Liver (tissue), 9 donors: ENCODE measurements around the gene HJURP. TPM values are rescaled to one million over a fixed set of nuclear protein-coding genes. Genes with fewer than 3 reads are reported as not detected.

ENCODE experiments used
- DNase-seq: peaks from one replicate; pipeline ENCODE4 v3.0.0-alpha.2; 2017; ENCODE audit warnings: low spot score
- H3K27ac ChIP-seq, 2 donors: one replicate each; pipeline ENCODE4 v1.7.0; 2013; ENCODE audit warnings: inconsistent platforms in 2 of 2, low read length in 2 of 2, control low read depth in 1 of 2, low read depth in 1 of 2, mild to moderate bottlenecking in 1 of 2
- H3K27me3 ChIP-seq, 4 donors: one replicate each; pipeline versions ENCODE4 v1.6.1 to v1.7.0; 2013; ENCODE audit warnings: low read length in 3 of 4, inconsistent platforms in 1 of 4, mild to moderate bottlenecking in 1 of 4, moderate library complexity in 1 of 4; ENCODE audit not compliant: control insufficient read depth in 4 of 4, insufficient read depth in 4 of 4
- H3K36me3 ChIP-seq, 4 donors: one replicate each; pipeline versions ENCODE4 v1.6.1 to v1.7.0; 2013; ENCODE audit warnings: low read length in 3 of 4, mild to moderate bottlenecking in 3 of 4, low read depth in 1 of 4, moderate library complexity in 1 of 4; ENCODE audit not compliant: control insufficient read depth in 4 of 4, insufficient read depth in 3 of 4
- H3K4me1 ChIP-seq, 4 donors: one replicate each; pipeline versions ENCODE4 v1.6.1 to v1.7.0; 2013; ENCODE audit warnings: low read length in 3 of 4, mild to moderate bottlenecking in 3 of 4, moderate library complexity in 1 of 4; ENCODE audit not compliant: control insufficient read depth in 4 of 4, insufficient read depth in 4 of 4
- H3K4me3 ChIP-seq, 3 donors: one replicate each; pipeline versions ENCODE4 v1.6.1 to v1.7.0; 2013; ENCODE audit warnings: low read length in 3 of 3, control low read depth in 1 of 3, low read depth in 1 of 3, mild to moderate bottlenecking in 1 of 3
- H3K9ac ChIP-seq, 2 donors: one replicate each; pipeline ENCODE4 v1.7.0; 2013; ENCODE audit warnings: low read length in 2 of 2, mild to moderate bottlenecking in 2 of 2, moderate library complexity in 2 of 2, control low read depth in 1 of 2, low read depth in 1 of 2
- H3K9me3 ChIP-seq, 4 donors: one replicate each; pipeline versions ENCODE4 v1.6.1 to v1.7.0; 2013; ENCODE audit warnings: low read length in 3 of 4; ENCODE audit not compliant: control insufficient read depth in 4 of 4
- ATF3 ChIP-seq: IDR thresholded peaks from 2 replicates; pipeline ENCODE4 v1.6.1; 2016; ENCODE audit warnings: antibody characterized with exemption
- FOXA1 ChIP-seq: IDR thresholded peaks from 2 replicates; pipeline ENCODE4 v1.6.1; 2016; ENCODE audit warnings: antibody characterized with exemption
- FOXA2 ChIP-seq: IDR thresholded peaks from 2 replicates; pipeline ENCODE4 v1.6.1; 2016; ENCODE audit warnings: antibody characterized with exemption
- GABPA ChIP-seq, 2 donors: IDR thresholded peaks in 1 of 2; conservative IDR thresholded peaks in 1 of 2; 2 replicates each; pipeline ENCODE4 v1.6.1; 2016; ENCODE audit warnings: antibody characterized with exemption in 2 of 2, mild to moderate bottlenecking in 1 of 2, moderate library complexity in 1 of 2
- HNF4A ChIP-seq, 2 donors: conservative IDR thresholded peaks; 2 replicates each; pipeline ENCODE4 v1.6.1; 2016; ENCODE audit warnings: antibody characterized with exemption in 2 of 2, mild to moderate bottlenecking in 2 of 2
- JUND ChIP-seq, 2 donors: IDR thresholded peaks; 2 replicates each; pipeline ENCODE4 v1.6.1; 2016; ENCODE audit warnings: antibody characterized with exemption in 2 of 2
- MAX ChIP-seq: IDR thresholded peaks from 2 replicates; pipeline ENCODE4 v1.6.1; 2016; ENCODE audit warnings: antibody characterized with exemption
- NR2F2 ChIP-seq: IDR thresholded peaks from 2 replicates; pipeline ENCODE4 v1.6.1; 2016; ENCODE audit warnings: antibody characterized with exemption
- RAD21 ChIP-seq, 2 donors: IDR thresholded peaks; 2 replicates each; pipeline ENCODE4 v1.6.1; 2016; ENCODE audit warnings: antibody characterized with exemption in 2 of 2, mild to moderate bottlenecking in 2 of 2
- RXRA ChIP-seq, 2 donors: IDR thresholded peaks; 2 replicates each; pipeline ENCODE4 v1.6.1; 2017 to 2018; ENCODE audit warnings: antibody characterized with exemption in 2 of 2, mild to moderate bottlenecking in 1 of 2
- SP1 ChIP-seq: IDR thresholded peaks from 2 replicates; pipeline ENCODE4 v1.6.1; 2018; ENCODE audit warnings: antibody characterized with exemption, mild to moderate bottlenecking
- TAF1 ChIP-seq: conservative IDR thresholded peaks from 2 replicates; pipeline ENCODE4 v1.6.1; 2016; ENCODE audit warnings: antibody characterized with exemption, mild to moderate bottlenecking
- YY1 ChIP-seq: IDR thresholded peaks from 2 replicates; pipeline ENCODE4 v1.6.1; 2016; ENCODE audit warnings: antibody characterized with exemption, mild to moderate bottlenecking
- WGBS: extraction: QIAGEN DNeasy Blood & Tissue Kit; methylation state at CpG from one replicate; pipeline ENCODE4 v1.1.7; 2013; 5-methylcytosine and 5-hydroxymethylcytosine counted together
- polyA plus RNA-seq, 2 donors: library from polyadenylated mRNA; stranded (reverse) in 1 of 2; unstranded in 1 of 2; fragments of 200-250 nt in 1 of 2; fragments of >200 nt in 1 of 2; fragmentation: Nextera tagmentation in 1 of 2; extraction: Ambion mirVana in 1 of 2; gene quantifications; one replicate each; pipeline versions ENCODE4 v1.2.1 to v1.2.3, GENCODE V29; 2013 to 2015
- total RNA-seq, 2 donors: library from RNA; depleted of rRNA; stranded (reverse); fragments of >200 nt; gene quantifications; one replicate each; pipeline ENCODE4 v1.2.3, GENCODE V29; 2014
- TF ChIP-seq, protein P1 (sequence below): IDR thresholded peaks from 2 replicates; pipeline ENCODE4 v1.6.1; 2016; ENCODE audit warnings: antibody characterized with exemption
- TF ChIP-seq, protein P2 (sequence below): IDR thresholded peaks from 2 replicates; pipeline ENCODE4 v1.6.1; 2016; ENCODE audit warnings: antibody characterized with exemption, mild to moderate bottlenecking
- donor health status: healthy.
- donor health status: healthy.
- donor health status: healthy.
- donor health status: healthy.
- donor health status: healthy.

Gene HJURP
- total and polyA plus RNA-seq, 4 donors: 0.08 to 32.9 (median 1.4) TPM

GRCh38 chr2:233794128-233794658 is 60.1 kb downstream of the HJURP start:
- no peak overlapping the region for H3K9ac ChIP-seq
- TF ChIP-seq FOXA2 (no peak), JUND (IDR thresholded peaks at IDR 0.05) (no peak), RXRA (IDR thresholded peaks at IDR 0.05) (no peak), GABPA (IDR thresholded peaks at IDR 0.05 in 1 of 2, conservative IDR thresholded peaks at IDR 0.05 in 1 of 2) (no peak), YY1 (no peak)
- TF ChIP-seq, protein P1, sequence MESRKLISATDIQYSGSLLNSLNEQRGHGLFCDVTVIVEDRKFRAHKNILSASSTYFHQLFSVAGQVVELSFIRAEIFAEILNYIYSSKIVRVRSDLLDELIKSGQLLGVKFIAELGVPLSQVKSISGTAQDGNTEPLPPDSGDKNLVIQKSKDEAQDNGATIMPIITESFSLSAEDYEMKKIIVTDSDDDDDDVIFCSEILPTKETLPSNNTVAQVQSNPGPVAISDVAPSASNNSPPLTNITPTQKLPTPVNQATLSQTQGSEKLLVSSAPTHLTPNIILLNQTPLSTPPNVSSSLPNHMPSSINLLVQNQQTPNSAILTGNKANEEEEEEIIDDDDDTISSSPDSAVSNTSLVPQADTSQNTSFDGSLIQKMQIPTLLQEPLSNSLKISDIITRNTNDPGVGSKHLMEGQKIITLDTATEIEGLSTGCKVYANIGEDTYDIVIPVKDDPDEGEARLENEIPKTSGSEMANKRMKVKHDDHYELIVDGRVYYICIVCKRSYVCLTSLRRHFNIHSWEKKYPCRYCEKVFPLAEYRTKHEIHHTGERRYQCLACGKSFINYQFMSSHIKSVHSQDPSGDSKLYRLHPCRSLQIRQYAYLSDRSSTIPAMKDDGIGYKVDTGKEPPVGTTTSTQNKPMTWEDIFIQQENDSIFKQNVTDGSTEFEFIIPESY: no peak
- no peaks in the 10 kb centered on the region for H3K9me3 ChIP-seq
- H3K27ac ChIP-seq: no peak overlapping the region
- H3K4me3 ChIP-seq: no peak overlapping the region
- no peaks in the 10 kb centered on the region for H3K4me1 ChIP-seq
- WGBS: 88% methylated on average over 17 of the region's 17 CpGs
- peak; percentile 19 for DNase-seq
- H3K36me3 ChIP-seq: no peaks in the 10 kb centered on the region
- no peaks in the 10 kb centered on the region for H3K27me3 ChIP-seq

- TF ChIP-seq GABPA (IDR thresholded peaks at IDR 0.05 in 1 of 2, conservative IDR thresholded peaks at IDR 0.05 in 1 of 2) (no peak), JUND (IDR thresholded peaks at IDR 0.05) (no peak), RAD21 (IDR thresholded peaks at IDR 0.05) (no peak), HNF4A (conservative IDR thresholded peaks at IDR 0.05) (no peak), ATF3 (no peak), NR2F2 (no peak), FOXA1 (no peak), MAX (no peak), SP1 (no peak), TAF1 (no peak)
- TF ChIP-seq, protein P1: no peak
- TF ChIP-seq, protein P2, sequence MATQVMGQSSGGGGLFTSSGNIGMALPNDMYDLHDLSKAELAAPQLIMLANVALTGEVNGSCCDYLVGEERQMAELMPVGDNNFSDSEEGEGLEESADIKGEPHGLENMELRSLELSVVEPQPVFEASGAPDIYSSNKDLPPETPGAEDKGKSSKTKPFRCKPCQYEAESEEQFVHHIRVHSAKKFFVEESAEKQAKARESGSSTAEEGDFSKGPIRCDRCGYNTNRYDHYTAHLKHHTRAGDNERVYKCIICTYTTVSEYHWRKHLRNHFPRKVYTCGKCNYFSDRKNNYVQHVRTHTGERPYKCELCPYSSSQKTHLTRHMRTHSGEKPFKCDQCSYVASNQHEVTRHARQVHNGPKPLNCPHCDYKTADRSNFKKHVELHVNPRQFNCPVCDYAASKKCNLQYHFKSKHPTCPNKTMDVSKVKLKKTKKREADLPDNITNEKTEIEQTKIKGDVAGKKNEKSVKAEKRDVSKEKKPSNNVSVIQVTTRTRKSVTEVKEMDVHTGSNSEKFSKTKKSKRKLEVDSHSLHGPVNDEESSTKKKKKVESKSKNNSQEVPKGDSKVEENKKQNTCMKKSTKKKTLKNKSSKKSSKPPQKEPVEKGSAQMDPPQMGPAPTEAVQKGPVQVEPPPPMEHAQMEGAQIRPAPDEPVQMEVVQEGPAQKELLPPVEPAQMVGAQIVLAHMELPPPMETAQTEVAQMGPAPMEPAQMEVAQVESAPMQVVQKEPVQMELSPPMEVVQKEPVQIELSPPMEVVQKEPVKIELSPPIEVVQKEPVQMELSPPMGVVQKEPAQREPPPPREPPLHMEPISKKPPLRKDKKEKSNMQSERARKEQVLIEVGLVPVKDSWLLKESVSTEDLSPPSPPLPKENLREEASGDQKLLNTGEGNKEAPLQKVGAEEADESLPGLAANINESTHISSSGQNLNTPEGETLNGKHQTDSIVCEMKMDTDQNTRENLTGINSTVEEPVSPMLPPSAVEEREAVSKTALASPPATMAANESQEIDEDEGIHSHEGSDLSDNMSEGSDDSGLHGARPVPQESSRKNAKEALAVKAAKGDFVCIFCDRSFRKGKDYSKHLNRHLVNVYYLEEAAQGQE: no peak
- H3K9ac ChIP-seq: no peak overlapping the region
- no peaks in the 10 kb centered on the region for H3K36me3 ChIP-seq
- no peak for DNase-seq
- H3K27ac ChIP-seq: no peak overlapping the region
- no peak overlapping the region for H3K4me3 ChIP-seq
- no peaks in the 10 kb centered on the region for H3K27me3 ChIP-seq
- H3K9me3 ChIP-seq: no peaks in the 10 kb centered on the region
- WGBS: 89% methylated on average over 18 of the region's 18 CpGs
- H3K4me1 ChIP-seq: no peaks in the 10 kb centered on the region
Observed at GRCh38 chr2:233793465-233794127, 60.7 kb downstream of the HJURP start.
